Stimulated activated naive CD4-positive, alpha-beta T cell (primary cell): ENCODE data around the gene DPH7.
A peak's percentile ranks its signal among the peaks of the same experiment; 100 is the strongest.
"Not testable (repeated sequence)": the region's sequence is repeated elsewhere in the genome, so short reads cannot be mapped to it uniquely, and the experiment has no call there.

Source experiments
- DNase-seq, 6 experiments: peaks; one replicate each; lab custom pipeline; 2025; lab: John Stamatoyannopoulos, UW

The DPH7 gene

DNA sequence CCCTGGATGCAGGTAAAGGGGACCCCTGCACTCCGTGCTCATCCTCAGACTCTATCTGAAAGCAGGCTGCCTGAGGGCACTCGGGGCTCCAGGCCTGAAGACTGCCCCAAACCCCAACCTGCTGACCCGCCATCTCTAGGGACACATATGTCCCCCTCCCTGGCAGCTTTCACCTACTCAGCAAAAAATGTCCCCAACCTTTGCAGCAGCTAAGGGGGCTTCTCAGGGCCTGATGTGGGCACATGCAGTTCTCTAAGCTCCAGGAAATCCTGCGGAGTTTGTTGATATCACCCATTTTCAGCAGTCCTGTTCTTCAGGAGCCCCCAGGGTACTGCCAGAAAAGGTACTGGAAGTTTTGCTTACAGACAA, 2.2 kb upstream of the DPH7 start:
- no peak for DNase-seq

DNA sequence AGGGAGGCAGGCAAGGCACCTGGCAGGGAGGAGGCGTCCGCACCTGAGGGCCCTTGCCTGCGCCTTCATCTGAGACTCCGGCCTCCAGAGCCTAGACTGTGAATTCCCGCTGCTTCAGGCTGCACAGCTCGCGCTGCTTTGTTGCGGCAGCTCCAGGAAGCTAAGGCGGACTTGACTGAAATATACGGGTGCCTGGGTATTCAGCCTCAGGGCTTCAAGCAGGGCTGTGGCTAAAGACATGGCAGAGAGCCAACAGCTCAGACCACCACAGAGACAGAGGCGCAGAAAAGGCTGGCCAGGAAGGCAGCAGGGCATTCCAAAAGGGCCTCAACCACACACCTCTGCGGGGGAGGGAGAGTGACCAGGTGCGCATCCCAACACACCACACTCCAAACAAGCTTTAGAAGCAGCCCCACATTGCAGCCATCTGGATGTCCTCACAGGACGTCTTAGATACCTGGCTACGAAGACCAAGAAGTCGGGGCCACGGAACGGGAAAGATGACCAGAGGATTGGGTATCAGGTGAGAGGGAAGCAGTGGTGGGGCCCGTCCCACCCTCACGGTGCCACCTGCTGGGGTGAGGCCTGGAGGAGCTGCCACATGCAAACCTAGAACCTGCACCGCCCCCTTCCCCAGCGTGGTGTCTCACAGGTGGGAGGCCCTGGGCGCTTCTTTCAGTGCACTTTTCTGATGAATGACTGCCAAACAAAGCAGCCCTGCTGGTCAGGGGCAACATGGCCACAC, 1.7 kb upstream of the DPH7 start:
- no peak for DNase-seq

DNA sequence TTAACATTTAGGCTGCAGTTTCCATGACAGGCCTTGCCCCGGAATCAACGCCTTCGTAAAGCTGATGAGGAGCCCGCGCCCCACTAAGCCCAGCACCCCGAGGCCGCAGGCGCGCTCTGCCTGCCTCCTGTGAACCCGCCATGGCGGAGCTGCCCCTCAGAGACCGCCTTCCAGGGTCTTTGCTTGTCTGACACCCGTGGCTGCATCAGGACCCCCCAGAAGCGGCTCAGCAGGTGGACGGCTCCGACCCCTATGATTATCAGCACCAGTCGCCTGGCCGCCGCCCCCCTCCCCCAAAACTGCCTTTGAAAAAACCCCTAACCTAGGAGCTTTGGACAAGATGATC, 507 bp upstream of the DPH7 start:
- no peak for DNase-seq

DNA sequence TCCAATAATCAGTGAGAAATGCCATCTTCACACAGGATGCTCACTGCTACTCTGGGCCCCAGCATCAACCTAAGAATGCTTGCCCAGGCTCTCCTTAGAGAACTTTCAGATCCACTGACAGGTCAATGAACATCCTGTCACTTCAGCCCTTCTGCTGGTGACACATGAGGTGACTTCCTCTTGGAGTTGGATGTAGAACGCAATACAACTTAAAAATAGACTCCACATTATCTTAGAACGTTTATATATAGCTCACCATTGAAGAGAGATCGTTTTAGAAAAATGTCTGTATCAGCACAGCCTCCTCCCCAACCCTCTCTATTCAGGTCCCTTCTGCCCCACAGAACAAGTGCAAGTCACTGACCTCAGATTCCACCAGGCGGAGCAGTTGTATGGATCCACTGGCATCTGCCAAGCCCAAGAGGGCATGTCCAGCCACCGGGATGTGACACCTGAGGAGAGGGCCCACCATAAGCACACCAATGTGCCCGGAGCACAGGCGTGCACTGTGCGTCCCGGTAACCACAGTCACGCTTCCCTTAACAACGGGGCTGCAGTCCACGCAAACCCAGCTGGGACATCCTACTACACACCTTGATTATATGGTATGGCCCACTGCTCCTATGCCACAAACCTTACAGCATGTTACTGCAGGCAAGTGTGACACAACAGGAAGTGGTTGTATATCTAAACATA, 2.9 kb downstream of the DPH7 start:
- DNase-seq, result no peak

DNA sequence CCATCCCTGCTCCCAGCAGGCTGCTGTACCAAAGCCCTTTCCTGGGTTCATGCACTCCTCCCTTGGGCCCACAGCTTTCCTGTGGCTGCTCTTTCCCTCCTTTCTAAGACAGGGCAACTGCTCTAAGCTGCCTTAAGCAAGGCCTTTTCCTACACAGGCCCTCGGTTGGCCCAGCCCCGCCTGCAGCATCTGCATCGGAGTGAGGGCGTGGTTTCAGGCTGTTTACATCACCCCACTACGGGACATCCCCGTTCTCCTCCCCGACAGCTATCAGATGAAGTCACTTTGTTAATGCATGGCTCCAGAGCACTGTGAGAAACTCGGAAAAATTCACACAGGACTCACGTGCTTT, 3.4 kb downstream of the DPH7 start:
- no peak for DNase-seq

DNA sequence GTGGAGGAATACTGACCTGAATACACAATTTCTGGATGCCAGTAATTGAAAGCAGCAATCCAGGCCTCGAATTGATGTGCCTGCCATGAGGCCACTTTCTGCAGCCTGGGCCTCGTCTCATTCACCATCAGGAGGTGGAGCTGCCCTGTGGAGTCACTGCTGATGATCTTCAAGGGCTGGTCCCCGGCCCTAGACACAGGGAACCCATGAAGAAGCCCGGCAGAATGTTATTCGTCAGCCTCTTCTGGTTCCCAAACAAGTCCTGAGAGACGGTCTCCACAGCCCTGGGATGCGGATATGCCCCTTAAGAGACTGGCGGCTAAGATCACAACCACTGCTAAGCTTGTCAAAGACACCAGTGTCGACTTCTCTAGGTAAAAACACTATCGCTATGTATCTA, 4.5 kb downstream of the DPH7 start:
- no peak for DNase-seq

DNA sequence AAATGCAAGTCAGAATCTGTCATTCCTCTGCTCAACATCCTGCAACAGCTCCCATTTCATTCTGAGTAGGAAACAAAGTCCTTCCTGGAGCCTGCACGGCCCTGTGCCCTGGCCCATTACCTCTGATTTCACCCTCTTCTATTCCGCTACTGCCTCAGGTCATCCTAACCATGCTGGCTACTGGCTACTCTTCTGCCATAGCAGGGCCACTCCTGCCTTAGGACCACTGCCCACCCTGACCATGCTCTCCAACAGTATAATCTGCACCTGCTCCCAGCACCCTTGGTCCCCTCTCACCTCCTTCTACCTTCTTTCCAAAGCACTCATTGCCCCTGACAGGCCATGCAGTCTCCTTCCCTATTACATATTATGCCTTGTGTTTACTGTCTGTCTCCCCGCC, 8.2 kb downstream of the DPH7 start:
- no peak for DNase-seq

DNA sequence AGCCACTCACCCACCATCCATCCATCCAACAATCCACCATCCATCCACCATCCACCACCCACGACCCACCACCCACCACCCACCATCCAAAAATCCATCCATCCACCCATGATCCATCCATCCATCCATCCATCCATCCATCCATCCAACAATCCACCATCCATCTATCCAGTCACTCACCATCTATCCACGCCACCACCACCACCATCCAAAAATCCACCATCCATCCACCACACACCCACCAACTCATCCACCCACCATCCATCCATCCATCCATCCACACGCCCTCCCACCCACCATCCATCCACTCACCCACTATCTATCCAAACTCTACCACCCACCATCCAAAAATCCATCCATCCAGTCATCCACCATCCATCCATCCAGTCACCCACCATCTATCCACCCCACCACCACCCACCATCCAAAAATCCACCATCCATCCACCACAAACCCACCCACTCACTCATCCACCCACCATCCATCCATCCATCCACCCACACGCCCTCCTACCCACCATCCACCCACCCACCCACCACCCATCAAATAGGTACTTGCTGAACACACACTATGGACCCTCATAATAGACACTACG, 9.0 kb downstream of the DPH7 start:
- no peak for DNase-seq

DNA sequence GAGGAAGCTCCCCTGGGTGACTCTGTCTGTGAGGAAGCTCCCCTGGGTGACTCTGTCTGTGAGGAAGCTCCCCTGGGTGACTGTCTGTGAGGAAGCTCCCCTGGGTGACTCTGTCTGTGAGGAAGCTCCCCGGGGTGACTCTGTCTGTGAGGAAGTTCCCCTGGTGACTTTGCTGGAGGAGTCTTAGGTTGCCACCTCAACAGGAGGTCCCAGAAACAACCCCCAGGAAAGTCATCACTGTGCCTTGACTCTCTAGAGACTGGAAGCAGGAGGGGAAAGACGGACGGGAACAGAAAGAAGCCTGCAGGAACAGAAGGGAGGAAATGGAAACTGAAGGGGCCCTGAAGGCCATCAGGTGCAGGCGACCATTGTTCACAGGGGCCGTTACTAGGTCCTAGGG, 10.3 kb downstream of the DPH7 start:
- DNase-seq, result not testable (repeated sequence)

DNA sequence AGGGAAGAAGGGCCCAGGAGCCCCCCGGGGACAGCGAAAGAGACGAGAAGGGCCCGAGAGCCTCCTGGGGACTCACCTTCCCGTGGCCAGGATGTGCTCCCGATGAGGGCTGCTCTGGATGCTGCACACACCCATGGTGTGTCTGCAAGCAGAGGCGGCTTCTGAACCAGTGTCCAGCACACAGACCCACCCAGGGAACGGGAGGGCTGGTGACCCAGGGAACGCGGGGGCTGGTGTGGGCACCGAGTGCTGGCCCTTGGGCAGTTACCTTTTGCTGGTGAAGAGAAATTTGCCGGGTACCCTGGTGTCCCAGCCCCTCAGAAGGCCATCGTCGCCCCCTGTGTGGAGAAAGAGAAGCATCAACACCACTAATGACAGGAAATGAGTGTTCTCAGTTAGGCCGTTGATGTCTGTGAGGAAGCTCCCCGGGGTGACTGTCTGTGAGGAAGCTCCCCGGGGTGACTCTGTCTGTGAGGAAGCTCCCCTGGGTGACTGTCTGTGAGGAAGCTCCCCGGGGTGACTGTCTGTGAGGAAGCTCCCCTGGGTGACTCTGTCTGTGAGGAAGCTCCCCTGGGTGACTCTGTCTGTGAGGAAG, 13.8 kb downstream of the DPH7 start:
- DNase-seq, result no peak

DNA sequence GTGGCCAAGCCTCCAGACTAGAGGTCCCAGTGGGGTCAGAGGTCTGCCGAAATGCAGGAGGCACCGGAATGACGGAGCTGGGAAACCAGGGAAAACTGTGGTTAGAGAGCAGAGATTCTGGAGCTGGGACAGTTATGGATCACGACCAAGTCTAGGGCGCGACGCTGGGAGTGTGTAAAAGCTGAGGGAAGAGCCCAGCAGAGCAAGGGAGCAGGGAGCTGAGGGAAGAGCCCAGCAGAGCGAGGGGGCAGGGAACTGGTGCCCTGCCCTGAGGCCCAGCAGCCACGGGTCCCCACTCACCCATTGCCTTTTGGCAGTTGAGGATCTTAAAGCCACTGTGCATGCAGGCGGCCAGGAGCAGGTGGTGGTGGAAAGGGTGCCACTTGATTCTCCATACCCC, 14.6 kb downstream of the DPH7 start:
- no peak for DNase-seq

DNA sequence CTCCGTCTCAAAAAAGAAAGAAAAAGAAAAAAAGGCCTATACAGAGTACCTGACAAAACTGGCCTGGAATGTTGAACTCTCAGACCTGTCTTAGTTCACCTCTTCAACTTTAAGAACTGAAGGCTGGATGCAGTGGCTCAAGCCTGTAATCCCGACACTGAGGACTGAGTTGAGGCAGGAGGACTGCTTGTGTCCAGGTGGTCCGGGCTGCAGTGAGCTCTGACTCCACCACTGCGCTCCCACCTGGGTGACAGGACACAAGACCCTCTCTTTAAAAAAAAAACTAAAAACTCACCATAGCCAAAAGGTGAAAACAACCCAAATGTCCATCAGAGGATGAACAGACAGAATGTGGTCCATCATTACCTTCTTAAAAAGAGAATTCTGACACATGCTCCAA, 20.6 kb downstream of the DPH7 start:
- no peak for DNase-seq

DNA sequence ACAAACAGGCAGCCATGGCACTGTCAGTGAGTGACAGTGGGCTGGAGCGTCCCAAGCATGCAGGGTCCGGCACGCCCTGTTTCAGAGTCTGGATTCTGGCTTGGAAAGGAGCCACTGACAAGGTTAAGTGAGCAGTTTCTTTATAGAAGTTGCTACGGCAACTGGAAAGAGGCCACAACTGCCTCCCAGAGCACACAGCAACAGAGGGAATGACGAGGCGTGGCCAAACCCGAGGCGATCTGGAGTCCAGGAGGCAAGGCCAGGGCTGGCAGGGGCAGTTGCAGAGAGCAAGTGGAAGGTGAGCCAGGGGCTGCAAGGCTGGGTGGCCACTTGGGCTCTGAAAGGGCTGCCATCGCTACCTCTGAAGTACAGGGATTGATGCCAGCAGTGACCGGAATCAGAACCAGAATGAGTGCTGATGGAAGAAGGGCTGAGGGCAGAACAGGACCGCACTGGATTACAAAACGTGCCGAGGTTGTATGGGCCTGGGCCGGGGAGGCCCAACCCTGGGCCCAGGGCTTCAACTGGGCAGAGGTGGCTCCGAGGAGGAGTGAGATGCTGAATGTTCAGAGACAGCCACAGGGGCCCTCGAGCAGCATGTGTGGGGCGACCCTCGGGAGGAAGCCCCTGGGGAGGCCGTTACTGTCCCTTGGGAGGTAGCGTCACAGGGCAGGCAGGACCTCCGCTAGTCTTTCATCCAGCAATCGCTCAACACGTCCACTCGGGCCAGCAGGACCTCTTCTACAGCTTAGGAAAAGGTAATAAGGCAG, 22.5 kb downstream of the DPH7 start:
- no peak for DNase-seq

DNA sequence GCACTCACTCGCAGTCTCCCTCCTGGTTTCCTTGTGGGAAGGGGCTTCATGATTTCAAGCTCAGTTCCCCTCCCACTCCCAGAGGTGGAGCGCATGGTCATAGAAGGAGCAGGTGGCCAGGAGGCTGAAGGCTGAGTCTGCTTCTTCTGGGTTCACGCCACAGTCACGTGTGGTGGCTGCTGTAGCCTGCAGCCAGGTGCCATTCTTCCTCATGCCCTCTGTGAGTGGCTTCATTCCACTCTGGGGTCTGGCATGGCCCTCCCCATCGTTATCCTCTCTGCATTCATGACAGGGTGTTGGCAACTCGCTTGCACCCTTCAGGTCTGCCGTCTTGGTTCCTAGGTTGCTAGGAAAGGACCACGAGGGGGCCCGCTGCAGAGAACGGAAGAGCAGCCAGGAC, 23.5 kb downstream of the DPH7 start:
- no peak for DNase-seq

DNA sequence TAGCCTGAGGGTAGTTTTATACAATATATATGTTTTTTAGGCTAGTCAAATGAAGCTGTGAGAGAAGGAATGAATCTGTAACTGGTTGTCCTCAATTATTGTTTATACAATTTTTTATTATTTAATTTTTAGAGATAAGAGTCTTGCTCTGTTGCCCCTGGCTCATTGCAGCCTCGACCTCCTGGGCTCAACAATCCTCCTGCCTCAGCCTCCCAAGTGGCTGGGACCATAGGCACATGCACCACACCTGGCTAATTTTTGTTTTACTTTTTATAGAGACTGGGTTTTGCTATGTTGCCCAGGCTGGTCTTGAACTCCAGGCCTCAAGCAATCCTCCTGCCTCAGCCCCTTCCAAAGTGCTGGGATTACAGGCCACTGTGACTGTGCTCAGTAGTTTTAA, 24.4 kb downstream of the DPH7 start:
- no peak for DNase-seq

DNA sequence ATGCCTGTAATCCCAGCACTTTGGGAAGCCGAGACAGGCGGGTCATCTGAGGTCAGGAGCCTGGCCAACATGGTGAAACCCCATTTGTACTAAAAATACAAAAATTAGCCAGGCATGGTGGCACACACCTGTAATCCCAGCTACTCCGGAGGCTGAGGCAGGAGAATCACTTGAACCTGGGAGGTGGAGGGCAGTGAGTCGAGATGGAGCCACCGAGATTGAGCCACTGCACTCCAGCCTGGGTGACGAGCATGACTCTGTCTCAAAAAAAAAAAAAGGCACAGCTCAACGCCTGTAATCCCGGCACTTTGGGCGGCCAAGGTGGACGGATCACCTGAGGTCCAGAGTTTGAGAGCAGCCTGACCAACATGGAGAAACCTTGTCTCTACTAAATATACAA, 25.1 kb downstream of the DPH7 start:
- not testable (repeated sequence) for DNase-seq

DNA sequence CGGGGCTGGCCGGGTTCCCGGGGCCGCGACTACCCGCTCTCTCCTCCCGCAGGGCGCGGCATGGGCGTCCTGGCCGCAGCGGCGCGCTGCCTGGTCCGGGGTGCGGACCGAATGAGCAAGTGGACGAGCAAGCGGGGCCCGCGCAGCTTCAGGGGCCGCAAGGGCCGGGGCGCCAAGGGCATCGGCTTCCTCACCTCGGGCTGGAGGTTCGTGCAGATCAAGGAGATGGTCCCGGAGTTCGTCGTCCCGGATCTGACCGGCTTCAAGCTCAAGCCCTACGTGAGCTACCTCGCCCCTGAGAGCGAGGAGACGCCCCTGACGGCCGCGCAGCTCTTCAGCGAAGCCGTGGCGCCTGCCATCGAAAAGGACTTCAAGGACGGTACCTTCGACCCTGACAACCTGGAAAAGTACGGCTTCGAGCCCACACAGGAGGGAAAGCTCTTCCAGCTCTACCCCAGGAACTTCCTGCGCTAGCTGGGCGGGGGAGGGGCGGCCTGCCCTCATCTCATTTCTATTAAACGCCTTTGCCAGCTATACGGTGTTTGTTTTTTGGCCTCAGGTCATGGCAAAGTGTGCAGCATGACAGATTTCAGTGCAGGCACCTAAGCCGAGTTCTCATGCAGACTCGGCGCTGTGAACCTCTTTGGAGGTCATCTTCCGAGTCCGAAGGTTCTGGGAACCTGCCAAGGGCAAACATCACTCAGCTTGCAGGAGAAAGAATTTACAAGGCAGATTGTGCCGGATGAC, 26.5 kb downstream of the DPH7 start:
- DNase-seq, result peak in 5 of 6 experiments; percentile 15 to 62 (median 52)

DNA sequence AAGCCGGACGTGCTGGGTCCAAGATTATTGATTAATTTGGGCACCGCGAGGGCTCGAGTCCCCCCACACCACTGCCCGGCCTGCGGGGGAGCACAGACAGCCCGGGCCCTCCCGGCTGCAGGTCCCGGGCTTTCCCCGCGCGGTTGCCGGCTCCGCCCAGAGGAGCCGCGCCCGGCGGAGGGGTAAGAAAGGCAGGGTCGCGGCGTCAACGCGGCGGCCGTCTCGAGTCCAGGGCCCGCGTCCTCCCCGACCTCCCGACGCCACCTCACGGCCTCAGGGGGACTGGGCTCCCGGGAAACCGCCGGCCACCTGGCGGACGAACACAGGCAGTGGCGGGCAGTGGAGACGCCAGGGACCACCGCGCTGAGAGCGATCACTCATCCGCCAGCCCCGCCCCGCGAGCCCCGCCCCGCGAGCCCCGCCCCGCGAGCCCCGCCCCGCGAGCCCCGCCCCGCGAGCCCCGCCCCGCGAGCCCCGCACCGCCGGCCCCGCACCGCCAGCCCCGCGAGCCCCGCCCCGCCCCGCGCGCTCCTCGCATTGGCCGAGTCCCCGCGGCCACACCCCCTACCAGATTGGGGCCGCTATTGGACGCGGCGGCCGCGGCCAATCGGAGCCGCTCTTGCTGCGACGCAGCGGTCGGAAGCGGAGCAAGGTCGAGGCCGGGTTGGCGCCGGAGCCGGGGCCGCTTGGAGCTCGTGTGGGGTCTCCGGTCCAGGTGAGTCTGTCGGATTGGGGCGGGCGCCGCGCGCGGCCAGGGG, 27.3 kb downstream of the DPH7 start, which contains the start of gene MRPL41:
TSS of gene MRPL41 (plus strand) at position 616 of the 758 bp plus-strand sequence. CDS start 203 bp downstream, outside the sequence.
- peak; percentile 70 to 92 (median 80) for DNase-seq

DNA sequence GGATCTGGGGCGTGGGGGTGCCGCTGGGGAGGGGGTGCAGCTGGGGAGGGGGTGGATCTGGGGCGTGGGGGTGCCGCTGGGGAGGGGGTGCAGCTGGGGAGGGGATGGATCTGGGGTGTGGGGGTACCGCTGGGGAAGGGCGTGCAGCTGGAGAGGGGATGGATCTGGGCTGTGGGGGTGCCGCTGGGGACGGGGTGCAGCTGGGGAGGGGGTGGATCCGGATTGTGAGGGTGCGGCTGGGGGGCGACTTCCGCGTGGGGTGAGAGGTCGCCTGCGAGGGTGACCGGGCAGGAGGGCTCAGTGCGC, 27.8 kb downstream of the DPH7 start:
- DNase-seq, result peak in 1 of 6 experiments; percentile 24

DNA sequence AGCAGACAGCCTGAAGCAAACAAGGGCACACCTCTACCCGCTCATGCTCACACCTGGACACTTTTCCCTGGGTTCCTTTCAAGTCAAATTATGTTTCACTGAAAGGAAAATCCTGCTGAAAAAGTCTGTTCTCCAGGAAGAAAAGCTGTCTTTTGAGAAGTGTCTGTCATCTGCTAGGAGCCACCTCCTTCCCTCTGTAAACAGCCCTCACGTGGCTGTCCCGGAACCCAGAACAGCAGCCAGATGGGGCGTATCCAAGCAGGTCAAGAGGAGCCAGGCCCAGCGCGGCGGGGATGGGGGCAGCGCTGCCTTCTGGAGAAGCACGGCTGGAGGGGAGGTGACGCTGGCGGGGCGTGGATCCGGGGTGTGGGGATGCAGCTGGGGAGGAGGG, 28.5 kb downstream of the DPH7 start, which contains the start of gene PNPLA7:
TSS of gene PNPLA7 (minus strand) at position 172 of the 391 bp plus-strand sequence. CDS start 205 bp downstream, outside the sequence.
- peak; percentile 10 to 55 (median 36) for DNase-seq
